Skeletal muscle cell (primary cell): ENCODE measurements around the gene TUBB4A.

Experiments
- DNase-seq: peaks from one replicate; pipeline ENCODE4 v3.0.0-alpha.2; 2010; ENCODE audit warnings: low read depth
- H3K4me3 ChIP-seq: 2 replicates; pipeline ENCODE4 v1.5.1; 2011; ENCODE audit warnings: low read depth, mild to moderate bottlenecking, control low read depth, low read length, moderate library complexity

Gene TUBB4A

DNA sequence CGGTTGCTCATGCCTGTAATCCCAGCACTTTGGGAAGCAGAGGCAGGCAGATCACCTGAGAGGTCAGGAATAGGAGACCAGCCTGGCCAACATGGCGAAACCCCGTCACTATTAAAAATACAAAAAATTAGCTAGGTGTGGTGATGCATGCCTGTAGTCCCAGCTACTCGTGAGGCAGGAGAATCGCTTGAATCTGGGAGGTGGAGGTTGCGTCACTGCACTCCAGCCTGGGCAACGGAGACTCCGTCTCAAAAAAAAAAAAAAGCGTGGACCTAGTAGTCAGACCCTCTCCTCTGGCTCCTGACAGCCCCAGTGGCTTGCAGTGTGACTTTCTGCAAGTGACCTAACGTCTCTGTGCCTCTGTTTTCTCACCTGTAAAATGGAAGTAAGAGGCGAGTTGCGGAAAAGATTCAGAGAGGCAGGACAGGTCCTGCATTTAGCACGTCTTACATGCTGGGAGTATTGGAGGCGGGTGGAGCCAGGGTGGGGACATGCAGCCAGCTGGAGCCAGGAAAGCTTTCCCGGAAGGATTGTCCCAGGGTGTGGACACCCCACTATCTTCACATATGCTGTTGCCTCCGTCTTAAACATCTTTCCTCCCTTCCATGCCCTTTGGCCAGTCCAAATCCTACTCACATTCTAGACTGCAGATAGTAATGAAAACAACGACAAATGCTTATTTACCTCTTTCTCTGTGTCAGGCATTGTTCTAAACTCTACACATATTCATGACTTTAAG, 2.9 kb downstream of the TUBB4A start:
- H3K4me3 ChIP-seq, result no peak overlapping the region
- no peak for DNase-seq

GRCh38 chr19:6498294-6499036, 3.6 kb downstream of the TUBB4A start:
- DNase-seq, result no peak
- H3K4me3 ChIP-seq, result no peak overlapping the region

- H3K4me3 ChIP-seq, result no peak overlapping the region
- DNase-seq, result no peak
These were observed 6.2 kb downstream of the TUBB4A start for GRCh38 chr19:6495947-6496346.

DNA sequence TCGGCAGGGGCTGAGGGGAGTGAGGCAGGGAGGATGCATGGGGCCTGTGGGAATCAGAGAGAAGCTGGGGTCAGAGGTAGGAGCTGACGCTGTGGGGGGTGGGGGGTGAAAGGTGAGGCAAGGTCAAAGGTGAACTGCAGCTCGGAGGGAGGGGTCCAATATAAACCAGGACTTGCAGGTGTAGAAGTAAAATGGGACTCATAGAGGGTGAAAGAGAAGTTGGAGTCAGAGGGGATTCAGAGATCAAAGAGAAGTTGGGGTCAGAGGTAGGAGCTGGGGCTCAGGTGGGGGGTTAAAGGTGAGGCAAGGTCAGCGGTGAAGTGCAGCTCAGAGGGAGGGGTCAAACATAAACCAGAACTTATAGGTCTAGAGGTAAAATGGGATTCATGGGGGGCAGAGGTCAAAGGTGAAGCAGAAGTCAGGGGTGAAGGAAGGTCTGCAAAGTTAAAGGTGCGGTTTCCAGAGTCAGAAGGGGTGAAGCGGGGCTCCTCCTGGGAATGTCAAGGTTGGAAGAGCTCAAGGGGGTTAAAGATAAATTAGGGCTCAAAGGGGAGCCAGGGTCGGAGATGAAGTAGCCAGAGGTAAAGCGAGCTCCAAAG, 7.6 kb downstream of the TUBB4A start:
- H3K4me3 ChIP-seq, result no peak overlapping the region
- no peak for DNase-seq

DNA sequence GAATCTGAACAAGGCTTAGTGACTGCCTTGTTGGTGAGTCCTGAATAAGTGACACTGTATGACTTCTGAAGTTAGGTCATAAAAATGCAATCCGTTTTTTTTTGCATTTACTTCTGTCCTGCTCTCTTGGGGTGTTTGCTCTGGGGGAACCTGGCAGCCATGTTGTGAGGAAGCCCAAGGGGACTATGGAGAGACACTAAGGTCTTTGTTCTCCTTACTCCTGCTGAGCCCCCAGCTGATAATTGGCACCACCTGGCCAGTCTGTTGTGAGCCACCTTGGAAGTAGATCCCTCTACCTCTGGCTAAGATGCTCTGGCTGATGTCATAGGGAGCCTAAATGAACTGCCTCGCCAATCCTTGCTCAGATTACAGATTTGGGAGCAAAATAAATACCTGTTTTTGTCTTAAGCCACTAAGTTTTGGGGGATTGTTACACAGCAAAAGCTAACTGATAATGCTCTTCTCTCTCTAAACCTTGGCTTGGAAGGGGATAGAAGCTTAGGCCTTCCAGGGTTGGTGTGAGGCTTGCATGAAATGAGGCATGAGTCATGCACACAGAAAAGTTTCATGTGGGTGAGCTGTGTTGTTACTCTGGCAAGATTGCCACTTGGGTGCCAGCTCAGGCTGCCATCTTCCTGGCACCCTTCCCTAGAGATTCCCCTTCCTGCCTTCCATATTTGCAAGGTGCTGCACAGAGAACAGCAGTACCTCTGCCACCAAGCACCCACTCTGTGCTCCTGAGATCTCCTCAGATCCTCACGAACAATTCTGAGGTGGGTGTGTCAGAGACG, 10.1 kb downstream of the TUBB4A start:
- DNase-seq, result no peak
- H3K4me3 ChIP-seq, result no peak overlapping the region

DNA sequence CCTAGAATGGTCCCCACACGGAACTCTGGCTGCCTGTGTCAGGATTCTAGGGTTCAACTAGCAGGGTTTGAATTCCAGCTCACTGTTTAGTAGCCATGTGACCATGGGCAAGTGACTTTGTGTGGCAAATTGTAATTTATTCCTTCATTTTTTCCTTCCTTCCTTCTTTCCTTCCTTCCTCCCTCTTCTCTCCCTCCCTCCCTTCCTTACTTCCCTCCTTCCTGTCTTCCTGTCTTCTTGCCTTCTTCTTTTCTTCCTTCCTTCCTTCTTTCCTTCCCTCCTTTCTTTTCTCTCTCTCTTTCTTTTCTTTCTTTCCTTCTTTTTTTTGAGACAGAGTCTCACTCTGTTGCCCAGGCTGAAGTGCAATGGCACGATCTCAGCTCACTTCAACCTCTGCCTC, 12.0 kb downstream of the TUBB4A start:
- no peak overlapping the region for H3K4me3 ChIP-seq
- no peak for DNase-seq

GRCh38 chr19:6489278-6490061, 12.6 kb downstream of the TUBB4A start:
- no peak for DNase-seq
- H3K4me3 ChIP-seq, result no peak overlapping the region

GRCh38 chr19:6484831-6485230, 17.3 kb downstream of the TUBB4A start:
- DNase-seq, result no peak
- no peak overlapping the region for H3K4me3 ChIP-seq

DNA sequence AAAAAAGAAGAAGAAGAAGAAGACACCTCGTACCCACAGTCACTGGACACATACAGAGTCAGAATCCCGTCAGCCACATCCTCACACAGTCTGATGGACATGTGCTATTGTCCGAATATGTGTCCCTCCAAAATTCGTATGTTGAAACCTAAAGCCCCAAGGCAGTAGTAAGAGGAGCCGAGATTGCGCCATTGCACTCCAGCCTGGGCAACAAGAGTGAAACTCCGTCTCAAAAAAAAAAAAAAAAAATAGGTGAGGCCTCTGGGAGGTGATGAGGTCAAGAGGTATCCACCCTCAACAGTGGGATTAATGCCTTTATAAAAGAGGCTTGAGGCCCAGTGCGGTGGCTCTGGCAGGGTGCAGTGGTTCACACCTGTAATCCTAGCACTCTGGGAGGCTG, 17.9 kb downstream of the TUBB4A start:
- H3K4me3 ChIP-seq, result no peak overlapping the region
- no peak for DNase-seq

DNA sequence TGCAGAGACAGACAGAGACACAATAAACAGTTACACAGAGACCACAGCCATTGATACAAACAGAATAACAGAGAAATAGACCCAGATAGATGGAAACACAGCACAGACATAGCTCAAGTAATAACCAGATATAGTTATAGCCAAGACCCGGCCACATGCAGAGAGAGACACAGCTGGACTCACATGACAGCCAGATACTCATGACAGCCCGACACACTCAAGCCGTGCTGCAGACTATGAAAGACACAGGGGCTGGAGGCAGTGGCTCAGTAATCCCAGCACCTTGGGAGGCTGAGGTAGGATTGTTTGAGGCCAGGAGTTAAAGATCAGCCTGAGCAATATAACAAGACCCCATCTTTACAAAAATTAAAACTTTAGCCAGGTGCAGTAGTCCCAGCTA, 18.9 kb downstream of the TUBB4A start:
- no peak for DNase-seq
- H3K4me3 ChIP-seq, result no peak overlapping the region

DNA sequence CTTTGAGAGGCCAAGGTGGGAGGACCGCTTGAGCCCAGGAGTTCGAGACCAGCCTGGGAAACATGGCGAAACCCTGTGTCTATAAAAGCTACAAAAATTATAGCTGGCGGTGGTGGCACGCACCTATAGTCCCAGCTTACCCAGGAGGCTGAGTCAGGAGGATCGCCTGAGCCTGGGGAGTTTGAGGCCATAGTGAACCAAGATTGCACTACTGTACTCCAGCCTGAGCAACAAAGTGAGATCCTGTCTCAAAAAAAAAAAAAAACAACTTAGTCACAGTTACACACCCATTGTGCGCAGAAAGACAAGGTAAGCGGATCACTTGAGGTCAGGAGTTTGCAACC, 19.8 kb downstream of the TUBB4A start:
- H3K4me3 ChIP-seq, result no peak overlapping the region
- DNase-seq, result no peak

DNA sequence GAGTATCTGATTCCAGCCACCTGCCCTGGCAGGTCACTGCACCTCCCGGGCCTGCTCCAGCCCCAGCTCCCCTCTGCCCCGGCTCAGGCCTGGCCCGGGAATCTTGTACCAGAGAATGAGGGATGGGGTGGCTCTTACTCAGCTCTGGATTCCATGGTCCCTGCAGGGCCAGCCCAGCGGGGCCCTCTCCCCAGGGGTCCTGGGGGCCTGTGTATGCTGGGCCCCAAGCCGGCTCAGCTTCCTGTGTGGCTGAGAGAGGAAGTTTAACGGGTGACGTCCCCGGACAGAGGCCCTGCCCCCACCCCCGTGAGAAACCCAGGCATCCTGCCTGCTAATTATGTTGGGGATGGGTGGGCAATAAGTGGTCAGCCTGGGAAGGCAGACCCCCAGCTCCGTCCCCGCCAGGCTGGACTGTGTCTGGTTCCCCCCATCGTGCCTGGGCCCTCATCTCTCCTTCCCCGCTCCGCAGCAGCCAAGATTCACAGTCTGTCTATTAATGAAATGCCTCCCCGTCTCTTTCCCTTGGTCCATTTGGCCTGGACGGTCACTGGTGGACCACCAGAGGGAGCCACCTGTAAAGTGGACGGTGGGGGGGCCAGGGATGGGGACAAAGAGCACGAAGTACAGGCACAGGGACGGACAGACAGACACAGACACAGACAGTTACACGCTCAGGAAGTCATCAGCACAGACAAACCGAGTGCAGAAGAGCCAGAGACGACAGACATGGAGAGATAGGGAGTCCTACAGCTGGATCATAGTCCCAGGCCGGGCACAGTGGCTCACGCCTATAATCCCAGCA, 20.4 kb downstream of the TUBB4A start, which contains the start of gene DENND1C:
Gene DENND1C (minus strand): TSS at position 247 of the 802 bp plus-strand sequence. CDS start 92 bp downstream, at position 155.
- no peak for DNase-seq
- H3K4me3 ChIP-seq, result no peak within 1 kb of the TSS

- H3K4me3 ChIP-seq, result no peak overlapping the region
- DNase-seq, result no peak
These were observed 21.2 kb downstream of the TUBB4A start for GRCh38 chr19:6480848-6481415.

DNA sequence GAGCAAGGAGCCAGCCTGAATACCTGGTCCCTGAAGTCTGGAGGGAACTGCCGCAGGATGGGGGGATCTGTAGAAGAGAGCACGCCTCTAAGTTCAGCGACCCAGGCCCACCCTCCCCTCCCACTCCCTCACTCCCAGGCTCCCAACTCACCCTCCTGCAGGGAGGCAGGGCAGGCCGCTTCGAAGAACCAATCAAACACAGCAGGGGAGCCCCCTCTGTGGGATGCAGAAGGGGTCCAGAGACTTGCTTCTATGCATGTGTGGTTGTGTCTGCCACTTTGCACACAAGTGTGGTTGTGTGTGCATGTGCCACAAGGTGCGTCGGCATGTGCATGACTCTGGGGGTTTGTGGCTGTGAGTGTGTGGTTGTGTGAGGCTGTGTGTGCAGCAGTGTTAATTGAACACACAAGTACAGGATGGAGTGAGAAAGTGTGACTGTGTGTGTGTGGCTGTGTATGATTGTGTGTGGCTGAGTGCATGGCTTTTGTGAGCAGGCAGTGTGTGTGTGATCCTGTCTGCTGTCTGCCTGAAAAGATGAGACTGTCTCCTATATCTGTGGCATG, 22.2 kb downstream of the TUBB4A start:
- no peak overlapping the region for H3K4me3 ChIP-seq

DNA sequence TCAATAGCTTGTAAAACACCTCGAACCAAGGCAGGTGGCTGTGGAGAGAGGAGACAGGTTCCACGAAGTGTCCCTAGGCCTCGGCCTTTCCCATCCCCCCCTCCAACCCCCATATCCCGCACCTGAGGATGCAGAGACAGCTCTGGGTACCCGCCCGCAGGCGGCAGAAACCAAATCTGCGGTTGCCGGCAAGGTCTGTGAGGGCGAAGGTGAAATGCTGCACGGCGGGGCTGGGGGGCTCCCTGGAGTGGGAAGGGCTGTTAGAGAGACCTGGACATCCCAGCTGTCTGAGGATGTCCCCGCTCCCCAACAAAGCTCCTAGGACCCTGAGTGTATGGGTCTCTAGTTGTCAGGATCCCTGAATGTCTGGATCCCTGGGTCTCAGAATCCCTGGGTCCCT, 23.3 kb downstream of the TUBB4A start:
- H3K4me3 ChIP-seq, result no peak overlapping the region
- DNase-seq, result no peak

More for the DNA sequence above, 22.2 kb downstream of the TUBB4A start:
- no peak for DNase-seq

DNA sequence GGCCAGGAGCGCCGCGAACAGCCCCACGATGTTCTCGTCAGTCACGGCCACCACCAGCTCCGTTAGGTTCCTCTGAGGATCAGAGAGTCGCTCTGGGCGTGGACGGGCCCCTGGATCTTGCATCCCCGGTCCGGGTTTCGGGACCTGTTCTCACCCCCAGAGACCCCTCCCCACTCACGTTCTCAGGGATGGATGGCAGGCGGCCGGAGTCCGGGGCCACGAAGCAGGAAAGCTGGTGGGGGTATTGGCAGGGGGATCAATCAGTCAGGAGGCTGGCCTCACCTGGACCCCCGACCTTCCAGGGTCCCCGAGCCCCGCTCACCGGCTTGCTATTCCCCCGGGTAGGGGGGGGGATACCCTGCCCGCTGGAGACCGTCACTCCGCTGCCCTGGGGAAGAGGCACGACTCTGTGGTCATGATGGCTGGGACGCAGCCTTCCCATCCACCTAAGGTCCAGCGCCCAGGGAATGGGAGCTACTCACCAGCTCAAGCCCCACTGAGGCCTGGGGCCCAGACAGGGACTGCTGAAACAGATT, 25.1 kb downstream of the TUBB4A start:
- no peak for DNase-seq

DNA sequence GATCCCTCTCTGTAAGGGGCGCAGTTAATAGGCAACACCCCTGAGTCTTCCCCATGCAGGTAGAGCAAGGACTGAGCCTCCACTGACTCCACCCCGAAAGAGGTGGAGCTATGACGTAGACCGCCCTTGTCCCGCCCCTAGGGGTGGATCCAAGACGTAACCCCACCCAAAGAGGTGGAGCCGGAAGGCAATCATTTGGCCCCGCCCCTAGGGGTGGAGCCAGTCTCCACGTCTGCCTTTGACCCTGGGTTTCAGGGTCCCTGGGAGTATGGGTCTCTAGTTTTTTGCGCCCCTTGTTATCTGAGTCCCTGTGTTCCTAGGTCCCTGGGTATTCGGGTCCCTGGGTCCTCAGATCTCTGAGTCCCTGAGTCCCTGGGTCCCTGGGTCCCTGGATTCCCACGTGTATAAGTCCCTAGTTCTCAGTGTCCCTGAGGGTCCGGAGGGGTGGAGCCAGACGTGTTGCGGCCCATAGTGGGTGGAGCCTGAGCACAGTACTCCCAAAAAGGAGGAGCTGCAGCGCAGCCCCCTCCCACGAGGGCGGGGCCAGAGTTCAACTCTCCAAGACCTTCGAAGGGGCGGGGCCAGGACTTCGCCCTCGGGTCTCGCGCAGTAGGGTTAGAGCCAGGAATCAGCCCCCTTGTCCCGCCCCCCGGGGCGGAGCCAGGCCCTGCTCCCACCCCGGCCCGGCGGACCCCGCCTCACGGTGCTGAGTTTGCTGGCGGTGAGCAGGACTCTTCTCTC, 25.8 kb downstream of the TUBB4A start:
- H3K4me3 ChIP-seq, result peak overlapping the region; percentile 27
- no peak for DNase-seq

More for the DNA sequence above, 25.1 kb downstream of the TUBB4A start:
- H3K4me3 ChIP-seq, result peak overlapping the region; percentile 27
